Thyroid gland (tissue), 4 donors: Measurements from ENCODE around the gene BEAN1.

Experiments
- CTCF ChIP-seq, 6 experiments: fragments of 200-600 bp in 3 of 6; fragments of 450-650 bp in 3 of 6; sonication (generic) in 3 of 6; IDR thresholded peaks; one replicate each; pipeline ENCODE4 v1.5.1; 2016 to 2019; ENCODE audit warnings: antibody characterized with exemption in 6 of 6, mild to moderate bottlenecking in 2 of 6, inconsistent platforms in 1 of 6, moderate library complexity in 1 of 6
- POLR2A ChIP-seq, 2 donors: fragments of 450-650 bp; IDR thresholded peaks; one replicate each; pipeline ENCODE4 v1.6.1; 2017; ENCODE audit warnings: antibody characterized with exemption in 2 of 2, mild to moderate bottlenecking in 2 of 2, moderate library complexity in 1 of 2

- TF ChIP-seq CTCF (IDR thresholded peaks at IDR 0.05): no peak
- TF ChIP-seq POLR2A (IDR thresholded peaks at IDR 0.05): no peak
Observed at GRCh38 chr16:66495440-66495839, 68.3 kb downstream of the BEAN1 start.
